ENCODE data around the gene HPX. TPM values are rescaled to one million over a fixed set of nuclear protein-coding genes. Genes with fewer than 3 reads are reported as not detected.

Gene HPX
- total and polyA plus RNA-seq, 2 experiments from 2014 or later: 0.73 to 0.95 TPM

DNA sequence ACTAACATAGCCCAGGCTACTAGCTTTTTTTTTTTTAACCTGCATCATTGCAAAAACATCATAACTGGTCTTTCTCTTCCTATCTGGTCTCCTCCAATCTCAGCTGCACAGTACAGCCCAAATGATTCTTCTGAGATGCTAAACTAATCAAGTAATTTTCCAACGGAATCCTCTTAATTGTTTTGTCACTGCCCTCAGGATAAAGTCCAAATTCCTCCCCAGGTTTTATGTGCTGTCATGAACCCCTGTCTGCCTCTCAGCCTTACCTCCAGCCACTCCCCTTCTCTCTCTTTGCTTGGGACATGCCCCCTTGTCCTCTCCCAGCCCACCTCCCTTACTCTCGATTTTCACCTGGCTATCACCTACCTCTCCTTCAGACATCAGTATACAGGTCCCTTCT lies 34.4 kb downstream of the HPX start:
- Histone ChIP-seq H3K9me3 (ENCODE audit: low read depth) (no peaks in the 10 kb centered on the region), H3K4me3 (no peak overlapping the region), H3K27ac (no peak overlapping the region), H3K36me3 (peaks cover 14% of the 10 kb centered on the region), H3K4me1 (ENCODE audit: low read depth) (no peaks in the 10 kb centered on the region), H3K27me3 (no peaks in the 10 kb centered on the region)
- no peak for DNase-seq (ENCODE audit: low read depth in 1 of 2, low spot score in 1 of 2)
- TF ChIP-seq, protein P1, sequence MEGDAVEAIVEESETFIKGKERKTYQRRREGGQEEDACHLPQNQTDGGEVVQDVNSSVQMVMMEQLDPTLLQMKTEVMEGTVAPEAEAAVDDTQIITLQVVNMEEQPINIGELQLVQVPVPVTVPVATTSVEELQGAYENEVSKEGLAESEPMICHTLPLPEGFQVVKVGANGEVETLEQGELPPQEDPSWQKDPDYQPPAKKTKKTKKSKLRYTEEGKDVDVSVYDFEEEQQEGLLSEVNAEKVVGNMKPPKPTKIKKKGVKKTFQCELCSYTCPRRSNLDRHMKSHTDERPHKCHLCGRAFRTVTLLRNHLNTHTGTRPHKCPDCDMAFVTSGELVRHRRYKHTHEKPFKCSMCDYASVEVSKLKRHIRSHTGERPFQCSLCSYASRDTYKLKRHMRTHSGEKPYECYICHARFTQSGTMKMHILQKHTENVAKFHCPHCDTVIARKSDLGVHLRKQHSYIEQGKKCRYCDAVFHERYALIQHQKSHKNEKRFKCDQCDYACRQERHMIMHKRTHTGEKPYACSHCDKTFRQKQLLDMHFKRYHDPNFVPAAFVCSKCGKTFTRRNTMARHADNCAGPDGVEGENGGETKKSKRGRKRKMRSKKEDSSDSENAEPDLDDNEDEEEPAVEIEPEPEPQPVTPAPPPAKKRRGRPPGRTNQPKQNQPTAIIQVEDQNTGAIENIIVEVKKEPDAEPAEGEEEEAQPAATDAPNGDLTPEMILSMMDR (IDR thresholded peaks at IDR 0.05; ENCODE audit: low read depth, low read length): no peak

- Histone ChIP-seq H3K4me1 (ENCODE audit: low read depth) (no peaks in the 10 kb centered on the region), H3K4me3 (no peak overlapping the region)
- DNase-seq (ENCODE audit: low read depth in 1 of 2, low spot score in 1 of 2): no peak
These were observed 34.9 kb downstream of the HPX start for GRCh38 chr11:6405846-6406245.

GRCh38 chr11:6405052-6405667 lies 35.6 kb downstream of the HPX start:
- Histone ChIP-seq H3K27me3 (no peaks in the 10 kb centered on the region), H3K27ac (no peak overlapping the region), H3K4me3 (no peak overlapping the region), H3K4me1 (ENCODE audit: low read depth) (no peaks in the 10 kb centered on the region), H3K36me3 (peaks cover 14% of the 10 kb centered on the region), H3K9me3 (ENCODE audit: low read depth) (no peaks in the 10 kb centered on the region)
- TF ChIP-seq, protein P1 (IDR thresholded peaks at IDR 0.05; ENCODE audit: low read depth, low read length): no peak
- peak in 1 of 2 donors; percentile 31 for DNase-seq (ENCODE audit: low read depth in 1 of 2, low spot score in 1 of 2)

More at GRCh38 chr11:6405846-6406245, 34.9 kb downstream of the HPX start:
- Histone ChIP-seq H3K27me3 (no peaks in the 10 kb centered on the region), H3K9me3 (ENCODE audit: low read depth) (no peaks in the 10 kb centered on the region), H3K27ac (no peak overlapping the region), H3K36me3 (peaks cover 17% of the 10 kb centered on the region)
- TF ChIP-seq, protein P1 (IDR thresholded peaks at IDR 0.05; ENCODE audit: low read depth, low read length): no peak

DNA sequence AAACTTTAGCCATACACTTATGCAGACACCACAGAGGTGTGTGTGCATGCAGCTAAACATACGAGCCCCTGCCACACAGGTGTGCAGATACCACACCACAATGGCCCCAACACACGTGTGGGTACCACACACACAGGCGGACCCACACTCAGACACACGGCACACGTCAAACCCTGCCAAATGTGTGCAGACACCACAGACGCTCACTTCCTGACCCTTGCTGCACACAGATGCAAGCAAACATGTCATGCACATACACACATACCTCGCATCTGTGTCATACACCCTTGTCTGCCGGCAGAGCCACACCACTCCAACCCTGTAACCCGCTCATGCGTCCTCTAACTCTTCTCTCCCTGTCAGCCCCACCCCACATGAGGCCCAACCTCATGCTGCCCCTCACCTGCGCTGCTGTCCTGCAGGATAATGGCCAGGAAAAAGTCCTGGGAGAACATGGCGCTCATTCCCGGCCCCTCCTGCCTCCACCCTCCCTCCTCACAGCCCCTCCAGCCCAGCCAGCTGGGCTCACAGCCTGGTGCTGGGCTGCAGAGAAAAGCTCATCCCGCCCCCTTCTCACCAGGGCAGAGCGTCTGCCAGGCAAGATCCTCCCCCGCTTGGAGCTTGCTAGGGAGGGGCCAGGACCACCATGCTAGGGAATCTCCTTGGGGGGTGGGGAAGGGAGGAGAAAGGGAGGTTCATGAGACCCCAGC lies 36.3 kb downstream of the HPX start:
- Histone ChIP-seq H3K36me3 (peaks cover 8% of the 10 kb centered on the region), H3K9me3 (ENCODE audit: low read depth) (no peaks in the 10 kb centered on the region), H3K4me3 (no peak overlapping the region), H3K27me3 (no peaks in the 10 kb centered on the region), H3K4me1 (ENCODE audit: low read depth) (no peaks in the 10 kb centered on the region), H3K27ac (no peak overlapping the region)
- no peak for DNase-seq (ENCODE audit: low read depth in 1 of 2, low spot score in 1 of 2)
- TF ChIP-seq, protein P1 (IDR thresholded peaks at IDR 0.05; ENCODE audit: low read depth, low read length): no peak

DNA sequence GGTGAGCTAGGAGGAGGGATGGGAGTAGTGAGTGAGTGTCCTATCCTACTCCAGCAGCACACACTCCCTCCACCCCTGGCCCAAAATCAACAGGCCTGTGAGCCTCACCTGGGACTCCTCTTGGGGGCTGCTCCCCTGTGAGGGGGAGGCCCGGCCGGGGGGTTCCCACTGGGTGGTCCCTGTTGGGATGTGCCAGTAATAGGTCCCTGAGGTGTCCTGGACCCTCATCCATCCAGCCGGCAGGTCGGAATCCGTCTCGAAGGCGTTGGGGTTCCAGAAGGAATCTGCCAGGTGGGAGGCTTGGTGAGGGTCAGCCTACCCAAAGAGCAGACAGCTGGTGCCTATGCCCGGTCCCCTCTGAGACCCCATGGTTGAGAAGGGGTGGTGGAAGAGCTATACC lies 37.2 kb downstream of the HPX start:
- no peaks in the 10 kb centered on the region for H3K27me3 ChIP-seq
- H3K27ac ChIP-seq: no peak overlapping the region
- H3K4me3 ChIP-seq: no peak overlapping the region
- no peak for DNase-seq (ENCODE audit: low read depth in 1 of 2, low spot score in 1 of 2)
- TF ChIP-seq, protein P1 (IDR thresholded peaks at IDR 0.05; ENCODE audit: low read depth, low read length): no peak
- H3K9me3 ChIP-seq (ENCODE audit: low read depth): no peaks in the 10 kb centered on the region
- peaks cover 8% of the 10 kb centered on the region for H3K36me3 ChIP-seq
- no peaks in the 10 kb centered on the region for H3K4me1 ChIP-seq (ENCODE audit: low read depth)
